ENCODE results near the gene FHAD1.
"Not testable (repeated sequence)": the region's sequence is repeated elsewhere in the genome, so short reads cannot be mapped to it uniquely, and the experiment has no call there.

Gene FHAD1

GRCh38 chr1:15305468-15305770 is 58.4 kb downstream of the FHAD1 start:
- DNase-seq (ENCODE audit: low read depth) = no peak

GRCh38 chr1:15306352-15306751 is 59.3 kb downstream of the FHAD1 start:
- not testable (repeated sequence) for DNase-seq (ENCODE audit: low read depth)

GRCh38 chr1:15308135-15308534 is 61.1 kb downstream of the FHAD1 start:
- DNase-seq (ENCODE audit: low read depth) = no peak

- DNase-seq (ENCODE audit: low read depth) = no peak
Measured at GRCh38 chr1:15308621-15309027, 61.6 kb downstream of the FHAD1 start.

DNA sequence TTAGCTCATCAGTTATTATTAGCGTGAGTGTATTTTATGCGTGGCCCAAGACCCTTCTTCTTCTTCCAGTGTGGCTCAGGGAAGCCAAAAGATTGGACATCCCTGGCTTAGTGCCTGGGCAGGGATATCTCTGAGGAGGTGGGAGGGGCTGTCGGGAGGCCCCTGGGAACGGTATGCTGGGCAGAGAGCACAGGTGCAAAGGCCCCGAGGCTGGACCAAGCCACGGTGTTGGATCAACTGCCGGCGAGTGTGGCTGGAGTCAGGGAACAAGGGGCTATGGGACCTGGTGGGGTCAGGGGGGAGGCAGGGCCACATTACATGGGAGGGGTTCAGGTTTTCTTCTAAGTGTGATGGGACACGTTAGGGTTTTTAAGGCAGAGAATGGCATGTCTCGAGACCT is 62.7 kb downstream of the FHAD1 start:
- DNase-seq (ENCODE audit: low read depth) = no peak

DNA sequence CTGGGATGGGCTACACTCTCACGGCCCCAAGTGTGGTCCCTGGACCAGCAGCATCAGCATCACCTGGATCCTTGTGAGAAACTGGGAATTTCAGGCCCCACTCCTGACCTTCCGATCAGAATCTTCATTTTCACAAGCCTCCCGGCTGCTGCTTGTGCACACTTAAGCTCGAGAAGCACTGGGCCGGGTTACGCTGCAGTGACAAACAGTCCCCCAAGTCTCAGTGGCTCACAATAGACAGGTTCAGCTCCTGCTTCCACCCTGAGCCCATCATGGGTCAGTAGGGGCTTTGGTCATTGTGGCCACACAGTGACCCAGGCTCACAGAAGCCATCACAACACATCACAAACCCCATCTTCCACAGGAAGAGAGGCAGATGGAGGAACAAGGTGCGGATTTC is 63.5 kb downstream of the FHAD1 start:
- DNase-seq (ENCODE audit: low read depth) = no peak

DNA sequence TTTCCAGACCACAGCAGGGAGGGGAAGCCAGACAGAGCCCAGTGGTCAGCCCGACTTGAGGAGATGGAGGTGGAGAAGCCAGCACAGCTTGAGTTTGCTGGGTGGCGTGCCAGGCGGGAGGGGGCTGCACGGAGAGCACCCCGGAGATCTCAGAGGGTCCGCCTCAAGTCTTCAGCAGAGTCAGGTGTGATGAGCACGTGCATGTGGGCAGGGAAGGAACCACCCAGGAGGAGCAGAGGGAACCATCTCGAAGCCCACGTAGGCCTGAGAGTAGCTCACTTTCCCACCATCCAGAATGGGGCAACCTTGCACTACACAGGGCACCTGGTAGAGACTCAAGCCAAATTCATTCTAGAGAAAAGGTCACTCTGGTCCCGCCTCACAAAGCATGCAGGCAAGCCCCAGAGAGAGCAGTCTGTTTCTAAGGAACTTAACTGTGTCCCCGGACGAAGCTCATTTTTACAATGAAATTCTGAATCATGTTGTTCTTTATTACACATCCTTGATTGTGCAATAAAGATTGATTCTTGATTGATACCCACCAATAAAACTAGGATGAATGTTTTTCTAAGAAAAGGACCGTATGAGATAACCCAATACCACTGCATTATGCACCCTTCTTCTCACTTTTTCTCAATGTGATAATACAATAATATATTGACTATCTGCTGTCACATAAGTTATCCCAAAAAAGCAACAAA is 64.2 kb downstream of the FHAD1 start:
- no peak for DNase-seq (ENCODE audit: low read depth)

DNA sequence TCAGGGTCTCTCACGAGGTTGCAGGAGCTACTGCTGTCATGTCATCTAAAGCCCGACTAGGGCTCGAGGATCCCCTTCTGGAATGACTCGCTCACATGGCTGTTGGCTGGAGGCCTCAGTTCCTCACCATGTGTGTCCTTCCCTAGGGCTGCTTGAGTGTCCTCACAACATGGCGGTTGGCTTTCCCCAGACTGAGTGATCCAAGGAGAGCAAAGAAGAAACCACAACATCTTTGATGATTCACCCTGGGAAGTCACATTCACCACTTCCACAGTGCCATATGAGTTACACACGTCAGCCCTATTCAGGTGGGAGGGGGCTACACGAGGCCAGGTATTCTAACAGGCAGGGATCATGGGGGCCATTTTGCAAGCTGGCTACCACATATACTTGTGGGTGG is 64.9 kb downstream of the FHAD1 start:
- DNase-seq (ENCODE audit: low read depth) = no peak

DNA sequence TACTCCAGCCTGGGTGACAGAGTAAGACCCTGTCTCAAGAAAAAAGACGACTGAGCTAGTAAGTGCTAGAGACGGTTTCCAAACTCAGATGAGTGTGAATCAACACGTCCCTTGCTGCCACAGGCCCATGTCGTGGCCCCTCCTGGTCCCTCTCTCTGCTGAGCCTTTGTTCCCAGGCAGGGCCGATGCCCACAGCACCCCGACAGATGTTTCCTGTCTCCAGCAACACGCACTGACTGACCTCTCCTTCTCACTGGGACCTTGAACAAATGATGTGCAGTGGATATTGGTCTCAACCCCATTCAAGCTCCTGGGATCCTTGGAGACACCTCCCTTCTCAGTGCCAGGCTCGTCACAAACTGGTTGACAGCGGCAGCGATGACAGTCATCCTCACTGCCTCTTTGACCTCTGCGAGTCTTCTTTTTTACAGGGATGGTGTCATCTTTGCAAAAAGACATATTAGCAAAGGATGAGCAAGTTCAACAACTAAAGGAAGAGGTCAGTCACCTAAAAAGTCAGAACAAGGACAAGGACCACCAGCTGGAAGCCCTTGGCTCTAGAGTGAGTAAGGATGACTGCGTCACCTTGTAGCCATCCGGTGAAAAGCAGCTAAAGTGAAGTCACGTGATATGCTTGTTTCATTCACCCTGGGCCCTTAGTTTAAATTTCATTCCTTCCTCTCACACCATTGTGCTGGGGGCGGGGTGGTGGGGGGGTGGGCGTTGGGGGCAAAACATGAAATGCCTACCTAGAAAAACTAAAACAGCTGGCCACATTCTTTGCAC is 65.8 kb downstream of the FHAD1 start:
- DNase-seq (ENCODE audit: low read depth) = no peak

DNA sequence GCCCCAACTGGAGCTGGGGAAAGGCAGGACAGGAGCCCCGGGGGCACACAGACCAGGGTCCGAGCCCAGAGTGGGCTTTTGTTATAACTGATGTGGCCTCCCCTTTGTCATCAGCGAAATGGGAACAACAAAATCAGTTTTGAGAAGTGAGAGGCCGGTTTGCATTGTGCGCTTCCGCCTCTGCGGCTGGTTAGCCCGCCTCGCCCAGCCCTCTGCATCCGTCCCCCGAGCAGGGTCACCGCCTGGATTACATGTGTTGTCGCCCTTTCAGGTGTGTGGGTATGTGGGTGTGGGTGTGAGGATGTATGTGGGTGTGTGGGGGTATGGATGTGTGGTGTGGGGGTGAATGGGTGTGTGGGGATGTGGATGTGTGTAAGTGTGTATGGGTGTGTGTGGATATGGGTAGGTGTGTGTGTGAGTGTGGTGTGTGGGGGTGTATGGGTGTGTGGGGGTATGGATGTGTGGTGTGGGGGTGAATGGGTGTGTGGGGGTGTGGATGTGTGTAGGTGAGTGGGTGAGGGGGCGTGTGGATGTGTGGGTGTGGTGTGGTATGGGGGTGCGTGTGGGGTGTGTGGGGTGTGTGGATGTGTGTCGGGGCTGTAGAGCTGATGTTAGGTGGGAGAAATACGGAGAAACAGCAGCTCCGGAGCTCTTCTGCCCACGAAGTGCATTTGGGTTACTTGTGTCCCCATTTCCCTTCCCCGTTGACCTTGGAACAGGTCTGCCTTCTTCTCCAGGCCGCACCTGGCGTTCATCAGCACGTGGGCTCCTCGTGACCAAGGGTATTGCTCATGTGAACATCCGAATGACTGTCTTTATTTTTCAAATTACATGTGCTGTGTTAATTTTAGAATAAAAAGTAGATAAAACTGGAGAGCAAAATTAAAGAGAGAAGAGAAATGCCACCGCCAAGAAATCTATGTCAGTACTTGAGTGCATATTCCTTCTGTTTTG is 67.6 kb downstream of the FHAD1 start:
- no peak for DNase-seq (ENCODE audit: low read depth)

DNA sequence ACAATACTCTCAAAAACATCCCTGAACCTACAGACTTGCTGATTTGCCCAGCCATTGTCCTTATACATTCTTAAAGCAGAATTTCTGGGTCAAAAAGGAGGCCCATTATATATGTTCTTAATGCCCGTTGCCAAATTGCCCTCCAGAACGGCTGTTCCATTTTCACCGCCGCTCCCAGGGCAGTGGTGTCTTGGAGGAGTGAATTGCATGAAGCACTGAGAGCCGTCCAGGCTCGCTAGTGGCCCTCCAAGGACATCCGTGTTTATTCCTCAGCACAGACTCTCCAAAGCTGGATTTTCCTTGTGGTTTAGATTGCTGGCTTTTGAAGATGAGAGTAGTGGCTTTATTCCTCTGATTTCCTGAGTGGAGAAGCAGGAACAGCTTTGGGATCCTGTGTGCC is 68.8 kb downstream of the FHAD1 start:
- no peak for DNase-seq (ENCODE audit: low read depth)

DNA sequence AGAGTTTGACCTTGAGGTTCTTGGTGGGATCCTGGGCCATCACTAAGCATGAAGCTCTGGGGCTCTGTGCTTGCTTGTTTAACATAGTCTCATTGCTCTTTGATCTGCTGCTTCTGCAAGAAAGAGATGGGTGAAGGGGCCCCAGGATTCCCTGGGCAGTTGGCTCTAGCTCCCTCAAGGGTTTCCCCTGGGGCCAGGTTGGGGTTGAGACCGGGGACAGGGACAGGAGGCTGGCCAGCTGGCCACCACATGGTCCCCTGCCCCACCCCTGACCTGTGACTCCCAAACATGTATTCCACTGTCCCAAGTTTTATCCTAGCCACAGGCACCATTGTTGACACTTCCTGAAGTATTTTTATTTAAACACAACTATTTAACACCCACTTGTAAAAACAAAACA is 69.5 kb downstream of the FHAD1 start:
- no peak for DNase-seq (ENCODE audit: low read depth)

GRCh38 chr1:15320267-15320666 is 73.2 kb downstream of the FHAD1 start:
- DNase-seq (ENCODE audit: low read depth) = no peak

GRCh38 chr1:15321601-15322000 is 74.6 kb downstream of the FHAD1 start:
- DNase-seq (ENCODE audit: low read depth) = no peak

GRCh38 chr1:15322648-15323350 is 75.8 kb downstream of the FHAD1 start:
- DNase-seq (ENCODE audit: low read depth) = no peak

DNA sequence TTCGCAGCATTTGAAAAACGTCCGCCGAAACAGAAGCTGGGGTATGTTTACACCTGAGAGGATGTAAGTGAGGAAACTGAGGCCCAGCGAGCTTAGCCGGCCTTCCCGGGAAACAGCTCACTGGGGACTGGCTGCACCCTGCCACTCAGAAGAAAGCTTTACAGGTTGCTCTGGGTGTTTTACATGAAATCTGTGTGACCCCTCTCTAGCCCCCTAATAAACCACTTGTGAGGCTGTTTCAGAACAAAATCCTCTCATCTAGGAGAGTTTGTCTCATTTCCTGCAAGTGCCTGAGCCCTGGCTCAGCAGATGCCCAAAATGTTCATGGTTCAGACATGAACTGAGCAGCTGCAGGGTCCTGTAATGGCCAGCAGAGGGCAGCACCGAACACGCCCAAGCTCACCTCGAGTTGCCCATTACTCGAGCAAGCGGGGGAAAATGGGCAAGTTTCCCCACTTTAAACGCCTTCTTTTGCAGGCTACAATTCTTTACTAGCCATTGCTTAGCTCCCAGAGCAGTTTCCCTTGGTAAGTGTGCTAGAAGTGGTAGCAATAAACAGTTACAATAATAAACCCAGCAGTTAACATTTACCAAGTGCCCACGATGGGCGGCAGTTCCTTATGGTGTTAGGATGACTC is 76.4 kb downstream of the FHAD1 start:
- peak; percentile 45 for DNase-seq (ENCODE audit: low read depth)

GRCh38 chr1:15323989-15324868 is 77.2 kb downstream of the FHAD1 start:
- no peak for DNase-seq (ENCODE audit: low read depth)

DNA sequence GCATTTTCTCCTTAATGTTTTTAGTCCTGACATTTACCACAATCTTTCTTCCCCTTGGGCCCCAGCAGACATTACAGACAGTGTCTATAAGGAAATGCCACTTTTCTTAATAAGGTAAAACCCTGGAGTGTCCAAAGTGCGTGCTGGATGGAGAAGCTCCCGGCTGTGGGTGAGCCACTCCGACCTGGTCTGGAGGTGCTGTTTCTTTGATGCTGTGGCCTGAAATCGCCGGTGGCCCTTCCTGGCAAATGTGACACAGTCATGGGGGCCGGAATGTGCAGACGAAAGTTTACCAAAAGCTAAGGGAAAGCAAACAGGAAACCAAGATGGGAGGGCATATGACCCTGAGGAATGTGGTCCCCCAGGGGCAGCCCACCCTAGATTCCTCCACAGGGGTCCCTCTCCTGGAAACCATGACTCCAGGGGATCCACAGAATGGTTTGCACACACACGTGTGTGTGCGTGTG is 77.9 kb downstream of the FHAD1 start:
- DNase-seq (ENCODE audit: low read depth) = no peak

DNA sequence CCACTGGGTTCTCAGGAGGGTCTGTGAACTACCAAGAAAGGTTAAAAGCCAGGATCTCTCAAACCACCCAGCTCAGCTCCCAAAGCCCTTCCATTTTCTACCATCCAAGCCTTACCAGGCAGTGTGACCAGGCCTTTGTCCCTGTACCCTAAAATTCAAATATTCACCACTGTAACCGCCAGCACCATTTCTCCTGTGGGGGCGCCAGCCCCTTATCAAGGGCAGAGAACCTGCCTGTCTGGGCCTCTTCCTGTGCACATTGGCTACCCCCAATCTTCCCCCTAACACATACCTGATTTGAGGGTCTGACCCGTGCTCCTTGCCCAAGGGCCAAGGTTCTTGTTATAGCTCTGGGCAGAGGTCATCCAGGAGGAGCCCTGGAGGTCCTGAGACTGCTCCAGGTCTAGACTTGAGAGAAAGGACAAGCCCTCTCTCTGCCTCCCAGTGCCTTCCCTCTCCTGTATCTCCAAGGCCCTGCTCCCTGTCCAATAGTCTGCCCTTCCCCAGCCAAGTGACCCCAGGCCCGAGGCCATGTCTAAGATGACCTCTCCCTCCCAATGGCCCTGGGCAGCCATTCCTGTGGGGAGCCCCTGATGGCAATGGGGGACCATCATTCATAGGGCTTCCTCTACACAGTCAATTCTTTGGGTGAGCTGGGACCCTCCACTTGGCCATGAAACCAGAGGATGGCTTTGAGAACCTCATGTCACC is 78.5 kb downstream of the FHAD1 start:
- DNase-seq (ENCODE audit: low read depth) = no peak
